GM19328 (cell line): Measurements from ENCODE around the gene GSK3B.

Source experiments
- ATAC-seq: cut with Tn5 transposase; IDR thresholded peaks from one replicate; pipeline ENCODE4 v1.9.1; 2021; ENCODE audit warnings: mild to moderate bottlenecking, moderate library complexity; ENCODE audit not compliant: unreplicated experiment

GSK3B gene

GRCh38 chr3:119945291-119945690 lies 149.0 kb downstream of the GSK3B start:
- no peak for ATAC-seq

GRCh38 chr3:119944091-119944490 lies 150.2 kb downstream of the GSK3B start:
- ATAC-seq: no peak

- no peak for ATAC-seq
Observed at GRCh38 chr3:119939077-119939476, 155.2 kb downstream of the GSK3B start.

GRCh38 chr3:119937229-119937628 lies 157.0 kb downstream of the GSK3B start:
- ATAC-seq: peak; percentile 98

- ATAC-seq: no peak
Observed at GRCh38 chr3:119934249-119934648, 160.0 kb downstream of the GSK3B start.

- no peak for ATAC-seq
Observed at GRCh38 chr3:119933207-119933606, 161.0 kb downstream of the GSK3B start.

- no peak for ATAC-seq
Observed at GRCh38 chr3:119930286-119930685, 164.0 kb downstream of the GSK3B start.

- ATAC-seq: no peak
Observed at GRCh38 chr3:119927190-119927589, 167.1 kb downstream of the GSK3B start.

- ATAC-seq: no peak
Observed at GRCh38 chr3:119924111-119925094, 169.8 kb downstream of the GSK3B start.

GRCh38 chr3:119918992-119919933 lies 175.0 kb downstream of the GSK3B start:
- no peak for ATAC-seq

GRCh38 chr3:119913021-119913420 lies 181.2 kb downstream of the GSK3B start:
- no peak for ATAC-seq

- no peak for ATAC-seq
Observed at GRCh38 chr3:119912220-119912619, 182.0 kb downstream of the GSK3B start.

GRCh38 chr3:119911748-119912147 lies 182.5 kb downstream of the GSK3B start:
- ATAC-seq: no peak

GRCh38 chr3:119902061-119902460 lies 192.2 kb downstream of the GSK3B start:
- no peak for ATAC-seq

- ATAC-seq: no peak
Observed at GRCh38 chr3:119901148-119901547, 193.1 kb downstream of the GSK3B start.

- ATAC-seq: no peak
Observed at GRCh38 chr3:119899192-119899511, 195.1 kb downstream of the GSK3B start.

GRCh38 chr3:119898478-119899191 lies 195.6 kb downstream of the GSK3B start:
- ATAC-seq: no peak

- ATAC-seq: no peak
Observed at GRCh38 chr3:119894195-119894594, 200.1 kb downstream of the GSK3B start.

GRCh38 chr3:119893769-119894168 lies 200.5 kb downstream of the GSK3B start:
- ATAC-seq: no peak

GRCh38 chr3:119891944-119892721 lies 202.1 kb downstream of the GSK3B start:
- ATAC-seq: no peak
